ENCODE results near the gene SLC15A1. TPM values are rescaled to one million over a fixed set of nuclear protein-coding genes. Genes with fewer than 3 reads are reported as not detected.

Gene SLC15A1
- total RNA-seq, 1 experiment from 2014 or later: 2.6 TPM

GRCh38 chr13:98801626-98802418, 49.4 kb upstream of the SLC15A1 start:
- RAD21 ChIA-PET (ENCODE audit: low non-redundant PET in 1 of 2, low total read pairs in 2 of 2, uncharacterized antibody in 2 of 2, unreplicated experiment in 2 of 2): no interaction called here
- intact Hi-C loops (cut with micrococcal nuclease): no loop called here
- Histone ChIP-seq H2AFZ (ENCODE audit: low read depth, low read length, poor library complexity, severe bottlenecking) (no peak overlapping the region), H3K9me2 (ENCODE audit: insufficient read depth) (no peaks in the 10 kb centered on the region), H3K27me3 (ENCODE audit: insufficient read depth, low read length) (no peaks in the 10 kb centered on the region), H3K79me2 (ENCODE audit: insufficient read depth, low read length) (no peaks in the 10 kb centered on the region), H3K4me1 (ENCODE audit: control insufficient read depth in 1 of 2, insufficient read depth in 2 of 2, low read length in 2 of 2) (no peaks in the 10 kb centered on the region), H3K36me3 (ENCODE audit: control insufficient read depth in 1 of 2, insufficient read depth in 2 of 2, low read length in 2 of 2) (no peaks in the 10 kb centered on the region; a peak in 2 of 4 replicates), H3K4me3 (replicated peaks in 1 of 2; ENCODE audit: low read depth in 1 of 2, low read length in 2 of 2) (no peak overlapping the region), H3K27ac (ENCODE audit: low read depth, low read length) (no peak overlapping the region), H3K9ac (ENCODE audit: low read length) (no peak overlapping the region), H4K20me1 (ENCODE audit: insufficient read depth) (no peaks in the 10 kb centered on the region), H3K9me3 (ENCODE audit: control insufficient read depth in 1 of 2, insufficient read depth in 1 of 2, low read depth in 1 of 2, low read length in 2 of 2) (no peaks in the 10 kb centered on the region), H3K4me2 (ENCODE audit: low read length) (no peak overlapping the region)
- no peak for TF ChIP-seq CBX3 (IDR thresholded peaks at IDR 0.05; ENCODE audit: low read depth)
- no peak for TF ChIP-seq REST (IDR thresholded peaks at IDR 0.05; ENCODE audit: low read depth)
- no peak for TF ChIP-seq SRF (IDR thresholded peaks at IDR 0.05; ENCODE audit: low read depth)
- TF ChIP-seq POLR2AphosphoS5 (IDR thresholded peaks at IDR 0.05; ENCODE audit: low read depth, low read length): no peak
- TF ChIP-seq POLR2A (IDR thresholded peaks at IDR 0.05; ENCODE audit: borderline replicate concordance, extremely low read depth, insufficient read depth, insufficient read length): no peak
- TF ChIP-seq EZH2phosphoT487 (IDR thresholded peaks at IDR 0.05; ENCODE audit: borderline replicate concordance): no peak
- TF ChIP-seq ZBTB33 (IDR thresholded peaks at IDR 0.05; ENCODE audit: extremely low read depth, insufficient replicate concordance, low read length): no peak
- no peak for TF ChIP-seq ELF1 (IDR thresholded peaks at IDR 0.05; ENCODE audit: borderline replicate concordance, low read depth)
- TF ChIP-seq SIN3A (IDR thresholded peaks at IDR 0.05; ENCODE audit: low read depth): no peak
- no peak for TF ChIP-seq CEBPB (IDR thresholded peaks at IDR 0.05; ENCODE audit: low read depth)
- TF ChIP-seq TCF7L2 (IDR thresholded peaks at IDR 0.05; ENCODE audit: borderline replicate concordance, extremely low read depth, insufficient read depth, insufficient read length): no peak
- no peak for TF ChIP-seq MAX (IDR thresholded peaks at IDR 0.05)
- CTCF ChIA-PET: interaction anchor here (1.4 kb wide), 1 partner anchor 38 kb away, joined by 5 read pairs; no protein-coding TSS in a partner anchor
- no peak for DNase-seq (ENCODE audit: low read depth, low spot score)
- ATAC-seq: no peak
- POLR2A ChIA-PET: no interaction called here
- BruUV-seq (replicated peaks): no TSS peak

All from HCT116 (cell line).